OCI-LY1 (cell line): ENCODE measurements around the gene PRR33.

Experiments used
- H2AFZ ChIP-seq: fragments of 200-600 bp; sonication (generic), shearing (Covaris generic); 2 replicates; pipeline ENCODE4 v1.6.0; 2014; ENCODE audit warnings: antibody characterized with exemption, mild to moderate bottlenecking, low read length
- H3F3A ChIP-seq: fragments of 200-600 bp; sonication (generic), shearing (Covaris generic); 2 replicates; pipeline ENCODE4 v1.6.0; 2014; ENCODE audit warnings: mild to moderate bottlenecking, antibody characterized with exemption, low read length, moderate library complexity; ENCODE audit not compliant: insufficient read depth
- H3K27ac ChIP-seq: fragments of 200-600 bp; sonication (generic); 2 replicates; pipeline ENCODE4 v1.5.1; 2014; ENCODE audit warnings: low read length, mixed run types, mild to moderate bottlenecking, low read depth; ENCODE audit not compliant: poor library complexity, severe bottlenecking
- H3K27me3 ChIP-seq: fragments of 200-600 bp; sonication (generic); 2 replicates; pipeline ENCODE4 v1.6.0; 2014; ENCODE audit warnings: antibody characterized with exemption, mild to moderate bottlenecking, low read length, moderate library complexity; ENCODE audit not compliant: insufficient read depth
- H3K36me3 ChIP-seq: fragments of 200-600 bp; sonication (generic); 2 replicates; pipeline ENCODE4 v1.6.1; 2014; ENCODE audit warnings: mild to moderate bottlenecking, antibody characterized with exemption, low read length, moderate library complexity, mixed read lengths; ENCODE audit not compliant: insufficient read depth
- H3K4me1 ChIP-seq: fragments of 200-600 bp; sonication (generic); 2 replicates; pipeline ENCODE4 v1.5.1; 2014; ENCODE audit warnings: mild to moderate bottlenecking, low read length, moderate library complexity; ENCODE audit not compliant: insufficient read depth, severe bottlenecking
- H3K4me2 ChIP-seq: fragments of 200-600 bp; sonication (generic), shearing (Covaris generic); 2 replicates; pipeline ENCODE4 v1.6.1; 2014; ENCODE audit warnings: low read length
- H3K4me3 ChIP-seq: fragments of 200-600 bp; sonication (generic); 2 replicates; pipeline ENCODE4 v1.5.1; 2014; ENCODE audit warnings: low read length, low read depth, mild to moderate bottlenecking, mixed read lengths; ENCODE audit not compliant: poor library complexity, severe bottlenecking
- H3K79me2 ChIP-seq: fragments of 200-600 bp; shearing (Covaris generic); 2 replicates; pipeline ENCODE4 v1.6.1; 2016; ENCODE audit warnings: mixed run types, low read length, mixed read lengths; ENCODE audit not compliant: insufficient read depth
- H3K9ac ChIP-seq: fragments of 200-600 bp; sonication (generic), shearing (Covaris generic); 2 replicates; pipeline ENCODE4 v1.6.1; 2014; ENCODE audit warnings: mild to moderate bottlenecking, low read length, mixed read lengths
- H3K9me2 ChIP-seq: fragments of 200-600 bp; sonication (generic), shearing (Covaris generic); 2 replicates; pipeline ENCODE4 v1.6.1; 2014; ENCODE audit warnings: low read depth, mild to moderate bottlenecking, low read length, mixed read lengths
- H3K9me3 ChIP-seq: fragments of 200-600 bp; shearing (Covaris generic); 2 replicates; pipeline ENCODE4 v1.6.1; 2014; ENCODE audit warnings: low read length, mixed read lengths
- H4K20me1 ChIP-seq: fragments of 200-600 bp; sonication (generic), shearing (Covaris generic); 2 replicates; pipeline ENCODE4 v1.6.0; 2016; ENCODE audit warnings: mild to moderate bottlenecking, low read length; ENCODE audit not compliant: insufficient read depth
- CTCF ChIP-seq: fragments of 200-600 bp; sonication (generic), shearing (Covaris generic); IDR thresholded peaks from 2 replicates; pipeline ENCODE4 v1.5.1; 2017; ENCODE audit warnings: mild to moderate bottlenecking, antibody characterized with exemption, low read length, moderate library complexity, mixed read lengths
- EZH2 ChIP-seq: fragments of 200-600 bp; sonication (generic), shearing (Covaris generic); IDR thresholded peaks from 2 replicates; pipeline ENCODE4 v1.8.0; 2017; ENCODE audit warnings: borderline replicate concordance, mixed run types, mild to moderate bottlenecking, antibody characterized with exemption, low read length, moderate library complexity, mixed read lengths

PRR33 gene

DNA sequence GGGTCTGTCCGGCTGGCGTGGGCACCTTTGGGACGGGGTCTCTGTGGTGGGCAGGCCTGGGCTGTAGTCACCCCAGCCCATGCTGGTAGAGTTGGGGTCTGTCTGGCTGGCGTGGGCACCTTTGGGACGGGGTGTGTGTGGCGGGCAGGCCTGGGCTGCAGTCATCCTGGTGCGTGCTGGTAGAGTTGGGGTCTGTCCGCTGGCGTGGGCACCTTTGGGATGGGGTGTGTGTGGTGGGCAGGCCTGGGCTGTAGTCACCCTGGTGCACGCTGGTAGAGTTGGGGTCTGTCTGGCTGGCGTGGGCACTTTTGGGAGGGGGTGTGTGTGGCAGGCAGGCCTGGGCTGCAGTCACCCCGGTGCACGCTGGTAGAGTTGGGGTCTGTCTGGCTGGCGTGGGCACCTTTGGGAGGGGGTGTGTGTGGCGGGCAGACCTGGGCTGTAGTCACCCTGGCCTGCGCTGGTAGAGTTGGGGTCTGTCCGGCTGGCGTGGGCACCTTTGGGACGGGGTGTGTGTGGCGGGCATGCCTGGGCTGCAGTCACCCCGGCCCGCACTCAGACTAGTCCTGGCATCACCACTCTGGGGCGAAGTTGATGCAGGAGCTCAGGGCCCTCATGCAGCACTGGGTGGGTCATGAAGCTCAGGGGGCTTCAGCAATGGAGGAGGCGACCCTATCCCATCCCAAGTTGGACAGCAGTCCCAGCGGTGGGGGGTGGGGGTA lies 19.3 kb downstream of the PRR33 start:
- H3K9me3 ChIP-seq, result no peaks in the 10 kb centered on the region
- H3K27ac ChIP-seq, result no peak overlapping the region
- H3F3A ChIP-seq, result no peaks in the 10 kb centered on the region
- H3K4me3 ChIP-seq, result no peak overlapping the region
- no peaks in the 10 kb centered on the region for H3K36me3 ChIP-seq
- H3K9ac ChIP-seq, result no peak overlapping the region
- peaks cover 34% of the 10 kb centered on the region for H3K4me1 ChIP-seq
- no peaks in the 10 kb centered on the region for H4K20me1 ChIP-seq
- H3K79me2 ChIP-seq, result no peaks in the 10 kb centered on the region
- no peak overlapping the region for H3K4me2 ChIP-seq
- TF ChIP-seq EZH2 (no peak), CTCF (no peak)
- no peak overlapping the region for H2AFZ ChIP-seq
- no peaks in the 10 kb centered on the region for H3K27me3 ChIP-seq
- H3K9me2 ChIP-seq, result no peaks in the 10 kb centered on the region

DNA sequence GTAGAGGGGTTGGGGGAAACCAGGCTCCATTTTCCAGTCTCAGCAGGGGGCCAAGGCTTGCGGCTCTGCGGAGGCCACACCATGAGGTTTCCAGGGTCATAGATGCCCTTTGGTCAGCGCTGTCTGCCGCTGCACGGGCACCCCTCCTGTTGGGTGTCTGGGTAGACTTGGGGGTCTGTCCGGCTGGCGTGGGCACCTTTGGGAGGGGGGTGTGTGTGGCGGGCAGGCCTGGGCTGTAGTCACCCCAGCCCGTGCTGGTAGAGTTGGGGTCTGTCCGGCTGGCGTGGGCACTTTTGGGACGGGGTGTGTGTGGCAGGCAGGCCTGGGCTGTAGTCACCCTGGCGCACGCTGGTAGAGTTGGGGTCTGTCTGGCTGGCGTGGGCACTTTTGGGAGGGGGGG lies 20.2 kb downstream of the PRR33 start:
- Histone ChIP-seq H3F3A (no peaks in the 10 kb centered on the region), H2AFZ (no peak overlapping the region), H4K20me1 (no peaks in the 10 kb centered on the region), H3K36me3 (peaks cover 6% of the 10 kb centered on the region), H3K27me3 (no peaks in the 10 kb centered on the region), H3K9me3 (no peaks in the 10 kb centered on the region), H3K9ac (no peak overlapping the region), H3K4me3 (no peak overlapping the region), H3K79me2 (no peaks in the 10 kb centered on the region), H3K9me2 (no peaks in the 10 kb centered on the region), H3K4me2 (no peak overlapping the region), H3K4me1 (peaks cover 36% of the 10 kb centered on the region), H3K27ac (no peak overlapping the region)
- TF ChIP-seq EZH2 (no peak), CTCF (no peak)

- no peak overlapping the region for H3K9ac ChIP-seq
- no peak for TF ChIP-seq CTCF
- TF ChIP-seq EZH2, result no peak
- H3K27me3 ChIP-seq, result no peaks in the 10 kb centered on the region
- no peaks in the 10 kb centered on the region for H3K9me2 ChIP-seq
- peaks cover 36% of the 10 kb centered on the region for H3K4me1 ChIP-seq
- H2AFZ ChIP-seq, result no peak overlapping the region
- no peak overlapping the region for H3K4me3 ChIP-seq
- H3K36me3 ChIP-seq, result peaks cover 12% of the 10 kb centered on the region
- no peaks in the 10 kb centered on the region for H4K20me1 ChIP-seq
- H3K79me2 ChIP-seq, result no peaks in the 10 kb centered on the region
- H3K9me3 ChIP-seq, result no peaks in the 10 kb centered on the region
- H3K4me2 ChIP-seq, result peak overlapping the region; percentile 9; the same call in 1 of the 2 replicates
- no peak overlapping the region for H3K27ac ChIP-seq
- H3F3A ChIP-seq, result no peaks in the 10 kb centered on the region
Observed at GRCh38 chr11:1870721-1871466, 20.8 kb downstream of the PRR33 start.
